Stomach (tissue), 4 donors: Measurements from ENCODE around the gene RNLS.

Experiments
- EP300 ChIP-seq: sonication (generic); formaldehyde crosslinking; IDR thresholded peaks from one replicate; pipeline ENCODE4 v1.6.1; 2017; ENCODE audit warnings: antibody characterized with exemption
- POLR2A ChIP-seq, 4 donors: fragments of 450-650 bp; IDR thresholded peaks; one replicate each; pipeline ENCODE4 v1.6.1; 2016; ENCODE audit warnings: antibody characterized with exemption in 4 of 4, control low read depth in 2 of 4, mild to moderate bottlenecking in 1 of 4, moderate library complexity in 1 of 4
- TF ChIP-seq, protein P1 (sequence below), 7 experiments: fragments of 450-650 bp in 4 of 7; fragments of 200-600 bp in 3 of 7; sonication (generic) in 3 of 7; IDR thresholded peaks; one replicate each; pipeline ENCODE4 v1.5.1; 2016 to 2019; ENCODE audit warnings: antibody characterized with exemption in 7 of 7, control low read depth in 2 of 7, mild to moderate bottlenecking in 1 of 7

DNA sequence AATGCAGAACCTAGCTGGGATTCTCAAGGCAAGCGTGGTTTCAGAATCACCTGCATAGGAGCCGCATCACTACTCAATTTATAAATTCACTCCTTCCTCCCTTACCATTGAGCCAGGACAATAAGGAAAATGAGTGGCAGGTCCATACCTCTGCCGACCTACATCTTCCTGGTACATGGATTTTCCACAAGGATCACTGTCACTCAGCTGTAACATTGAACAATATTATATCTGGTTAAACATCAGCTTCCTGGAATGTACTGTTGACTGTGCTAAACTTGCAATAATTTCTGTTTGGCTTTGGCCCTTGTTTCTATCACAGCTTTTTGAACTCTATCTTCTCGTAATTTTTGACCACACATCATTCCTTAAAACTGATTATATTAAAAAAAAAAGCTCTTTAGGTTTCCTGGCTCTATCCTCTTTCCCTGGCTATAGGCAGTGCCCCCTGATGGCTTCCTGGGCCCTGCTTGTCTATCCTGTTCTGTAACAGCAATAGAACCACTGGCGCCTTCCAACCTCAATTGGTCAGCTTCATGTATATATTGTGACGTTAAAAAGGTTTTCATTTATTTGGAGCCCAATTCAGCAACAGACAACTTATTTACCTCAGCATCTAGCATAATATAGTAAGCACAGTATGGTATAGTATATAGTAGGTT is 59.2 kb downstream of the RNLS start:
- TF ChIP-seq, protein P1, sequence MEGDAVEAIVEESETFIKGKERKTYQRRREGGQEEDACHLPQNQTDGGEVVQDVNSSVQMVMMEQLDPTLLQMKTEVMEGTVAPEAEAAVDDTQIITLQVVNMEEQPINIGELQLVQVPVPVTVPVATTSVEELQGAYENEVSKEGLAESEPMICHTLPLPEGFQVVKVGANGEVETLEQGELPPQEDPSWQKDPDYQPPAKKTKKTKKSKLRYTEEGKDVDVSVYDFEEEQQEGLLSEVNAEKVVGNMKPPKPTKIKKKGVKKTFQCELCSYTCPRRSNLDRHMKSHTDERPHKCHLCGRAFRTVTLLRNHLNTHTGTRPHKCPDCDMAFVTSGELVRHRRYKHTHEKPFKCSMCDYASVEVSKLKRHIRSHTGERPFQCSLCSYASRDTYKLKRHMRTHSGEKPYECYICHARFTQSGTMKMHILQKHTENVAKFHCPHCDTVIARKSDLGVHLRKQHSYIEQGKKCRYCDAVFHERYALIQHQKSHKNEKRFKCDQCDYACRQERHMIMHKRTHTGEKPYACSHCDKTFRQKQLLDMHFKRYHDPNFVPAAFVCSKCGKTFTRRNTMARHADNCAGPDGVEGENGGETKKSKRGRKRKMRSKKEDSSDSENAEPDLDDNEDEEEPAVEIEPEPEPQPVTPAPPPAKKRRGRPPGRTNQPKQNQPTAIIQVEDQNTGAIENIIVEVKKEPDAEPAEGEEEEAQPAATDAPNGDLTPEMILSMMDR (IDR thresholded peaks at IDR 0.05), result no peak
- no peak for TF ChIP-seq POLR2A (IDR thresholded peaks at IDR 0.05)
- no peak for TF ChIP-seq EP300
